Activated gamma-delta T cell (primary cell): ENCODE data around the gene CDCA7L.
"Not testable (repeated sequence)": the region's sequence is repeated elsewhere in the genome, so short reads cannot be mapped to it uniquely, and the experiment has no call there.

Source experiments
- DNase-seq: peaks from one replicate; lab custom pipeline; 2025; lab: John Stamatoyannopoulos, UW

CDCA7L gene

DNA sequence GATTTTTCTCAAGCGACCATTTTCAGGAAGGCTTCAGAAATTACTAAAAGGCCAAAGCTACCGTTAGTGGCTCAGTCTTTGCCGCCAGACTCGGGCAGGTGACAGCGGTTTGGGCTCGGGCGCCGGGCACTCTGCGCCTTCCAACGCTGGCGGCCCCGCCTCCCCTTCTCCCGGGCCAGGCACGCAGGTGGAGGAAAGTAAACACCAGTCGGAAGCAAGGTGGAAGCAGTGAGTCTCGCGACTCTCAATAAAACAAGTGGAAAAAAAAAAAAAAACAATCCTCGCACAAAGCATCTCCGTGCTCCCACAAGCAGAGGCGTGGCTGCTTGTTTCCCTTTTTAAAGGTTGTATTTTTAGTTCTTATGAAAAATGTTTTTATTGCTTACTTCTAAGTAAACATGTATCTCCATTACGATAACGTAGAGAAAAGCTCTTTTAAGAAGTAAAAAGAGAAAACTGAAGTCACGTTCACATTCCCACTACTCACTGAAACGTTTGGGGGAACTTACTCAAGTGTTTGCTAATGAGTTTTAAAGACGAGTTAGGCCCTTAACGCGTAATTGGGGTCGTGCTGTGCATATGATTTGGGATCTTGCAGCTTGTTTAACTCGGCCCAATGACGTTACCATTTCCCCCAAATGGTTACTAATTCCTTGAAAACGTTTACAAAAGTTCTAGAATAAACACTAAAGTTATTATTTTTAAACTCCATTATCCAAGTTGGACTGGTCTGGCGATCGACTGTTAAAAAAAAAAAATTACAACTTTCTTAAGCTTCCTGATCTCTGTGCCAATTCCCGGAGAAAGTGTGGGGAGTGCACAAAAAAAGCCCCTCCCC lies 864 bp downstream of the CDCA7L start:
- DNase-seq = no peak

DNA sequence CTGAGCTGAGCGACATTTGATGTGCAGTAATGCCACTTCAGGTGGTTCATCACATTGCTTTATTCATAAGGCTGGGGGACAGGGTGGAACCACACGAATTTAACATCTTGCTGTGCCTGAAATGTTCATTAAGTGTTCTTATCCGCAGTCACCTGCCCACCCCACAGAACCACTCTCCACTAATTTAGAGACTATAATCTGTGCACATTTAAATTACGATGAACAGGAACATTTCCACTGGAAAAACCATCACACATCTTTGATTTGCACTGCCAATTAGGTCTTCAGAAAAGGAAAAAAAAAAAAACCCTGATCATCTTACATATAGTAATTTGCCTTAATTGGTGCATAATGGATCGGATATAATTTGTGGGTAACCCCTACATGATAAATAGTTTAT lies 2.3 kb downstream of the CDCA7L start:
- no peak for DNase-seq

GRCh38 chr7:21942955-21943354 lies 2.7 kb downstream of the CDCA7L start:
- DNase-seq = no peak

GRCh38 chr7:21941611-21942141 lies 4.0 kb downstream of the CDCA7L start:
- no peak for DNase-seq

GRCh38 chr7:21939858-21940372 lies 5.8 kb downstream of the CDCA7L start:
- DNase-seq = no peak

GRCh38 chr7:21939136-21939857 lies 6.4 kb downstream of the CDCA7L start:
- no peak for DNase-seq

DNA sequence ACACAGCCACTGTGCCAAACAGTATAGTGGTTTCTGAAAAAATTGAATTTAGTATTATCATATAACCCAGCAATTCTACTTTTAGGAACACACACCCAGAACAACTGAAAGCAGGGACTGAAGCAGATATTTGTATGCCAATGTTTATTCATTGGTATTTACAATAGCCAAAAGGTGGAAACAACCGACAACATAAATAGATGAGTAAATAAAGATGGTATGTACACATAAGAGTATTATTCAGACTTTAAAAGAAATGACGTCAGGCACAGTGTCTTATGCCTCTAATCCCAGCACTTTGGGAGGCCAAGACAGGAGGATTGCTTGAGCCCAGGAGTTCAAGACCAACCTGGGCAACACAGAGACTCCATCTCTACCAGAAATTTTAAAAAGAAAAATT lies 7.2 kb downstream of the CDCA7L start:
- no peak for DNase-seq

GRCh38 chr7:21934808-21935207 lies 10.9 kb downstream of the CDCA7L start:
- no peak for DNase-seq

GRCh38 chr7:21933293-21933692 lies 12.4 kb downstream of the CDCA7L start:
- not testable (repeated sequence) for DNase-seq

GRCh38 chr7:21927693-21928092 lies 18.0 kb downstream of the CDCA7L start:
- DNase-seq = no peak

GRCh38 chr7:21926448-21926847 lies 19.3 kb downstream of the CDCA7L start:
- no peak for DNase-seq

DNA sequence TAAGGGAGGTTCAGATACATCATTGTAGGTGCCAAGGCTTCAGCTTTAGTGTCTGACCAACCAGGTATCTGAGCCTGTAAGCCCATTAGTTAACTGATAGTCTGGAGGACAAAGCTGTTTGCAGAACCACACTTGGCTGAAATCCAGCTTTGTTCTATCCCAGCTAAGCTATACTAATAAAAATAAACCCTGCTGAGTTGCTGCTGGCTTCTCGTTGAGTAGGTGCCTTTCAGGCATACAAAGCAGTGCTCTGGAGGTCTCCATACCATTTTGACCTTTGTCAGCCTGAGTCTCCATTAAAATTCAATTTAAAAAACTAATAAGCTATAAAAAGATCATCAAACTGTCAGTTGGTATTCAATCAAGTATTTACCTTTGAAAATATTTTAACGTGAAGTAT lies 22.0 kb downstream of the CDCA7L start:
- no peak for DNase-seq

- DNase-seq = no peak
Observed at GRCh38 chr7:21922605-21923004, 23.1 kb downstream of the CDCA7L start.

- no peak for DNase-seq
Observed at GRCh38 chr7:21920936-21921335, 24.8 kb downstream of the CDCA7L start.

DNA sequence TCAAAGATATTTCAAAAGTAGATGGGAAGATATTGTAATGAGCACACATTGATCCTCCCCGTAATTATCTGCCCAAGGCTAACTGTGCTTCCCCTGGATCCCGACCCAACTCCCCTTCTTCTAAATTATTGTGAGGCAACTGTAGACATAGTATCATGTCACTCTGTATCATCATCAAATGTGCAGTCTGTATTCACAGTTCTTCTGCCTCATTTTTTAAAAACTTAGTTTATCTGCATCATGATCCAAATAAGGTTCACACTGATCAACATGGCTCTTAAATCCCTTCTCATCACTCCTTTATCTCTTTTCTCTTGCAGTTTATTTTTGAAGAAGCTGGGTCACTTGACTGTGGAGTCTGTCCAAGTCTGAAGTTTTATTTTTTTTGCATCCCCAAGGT lies 27.5 kb downstream of the CDCA7L start:
- no peak for DNase-seq

GRCh38 chr7:21916629-21917028 lies 29.1 kb downstream of the CDCA7L start:
- no peak for DNase-seq

DNA sequence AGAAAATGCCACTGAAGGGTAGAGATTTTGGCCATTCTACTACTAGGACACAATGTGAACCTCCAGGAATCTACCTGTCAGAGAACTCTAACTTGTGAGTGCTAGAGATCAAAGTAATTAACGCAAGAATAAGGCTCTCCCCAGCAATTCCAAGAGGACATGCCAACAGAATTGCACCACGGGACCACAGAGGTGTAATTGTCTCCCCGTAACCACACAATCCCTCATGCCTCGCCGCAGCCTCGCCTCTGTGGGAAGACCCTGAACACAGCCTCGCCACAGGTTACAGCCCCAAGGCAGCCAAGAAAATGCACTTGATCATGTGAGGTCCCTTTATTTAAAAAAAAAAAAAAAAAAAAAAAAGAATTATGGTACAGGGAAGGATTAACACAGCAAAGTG lies 29.5 kb downstream of the CDCA7L start:
- DNase-seq = no peak

DNA sequence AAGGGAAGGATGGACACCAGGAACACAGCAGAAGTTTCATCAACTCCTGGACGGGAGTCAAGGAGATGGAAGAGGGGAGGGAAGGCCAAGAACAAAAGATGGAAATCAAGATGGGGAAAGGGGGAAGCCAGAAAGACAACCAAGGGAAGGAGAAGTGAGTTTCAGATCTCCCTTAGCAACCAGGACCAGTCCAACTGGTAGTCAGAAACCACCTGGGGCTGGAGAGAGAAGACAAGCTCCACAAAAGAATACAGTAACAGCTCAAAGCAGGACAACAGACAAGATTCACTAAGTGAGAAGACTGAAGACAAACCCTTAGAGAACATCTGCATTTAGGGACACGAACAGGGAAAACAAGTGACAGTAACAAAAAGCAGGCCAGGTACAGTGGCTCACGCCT lies 30.6 kb downstream of the CDCA7L start:
- DNase-seq = no peak

GRCh38 chr7:21914671-21915070 lies 31.0 kb downstream of the CDCA7L start:
- DNase-seq = no peak

GRCh38 chr7:21912931-21913780 lies 32.5 kb downstream of the CDCA7L start:
- DNase-seq = no peak

DNA sequence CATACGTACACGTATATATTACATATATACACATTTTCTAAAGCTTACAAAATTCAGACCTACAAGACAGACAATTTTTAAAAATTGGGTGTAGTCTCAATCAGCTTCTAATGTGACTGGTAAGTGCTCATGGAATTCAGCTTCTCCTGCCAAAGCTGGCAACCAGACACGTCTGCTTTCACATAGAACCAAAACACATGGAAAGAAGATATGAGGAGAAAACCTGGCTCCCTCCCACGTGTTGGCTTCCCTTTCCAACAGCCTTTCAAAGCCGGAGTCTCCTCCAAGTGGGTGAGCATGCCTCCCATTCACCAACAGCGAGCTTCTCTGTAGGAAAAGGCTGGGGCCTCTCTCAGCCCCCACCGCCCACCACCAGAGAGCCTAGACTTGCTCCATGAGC lies 33.4 kb downstream of the CDCA7L start:
- no peak for DNase-seq

- no peak for DNase-seq
Observed at GRCh38 chr7:21911341-21911875, 34.3 kb downstream of the CDCA7L start.
